Stimulated activated CD4-positive, alpha-beta T cell treated with anti-CD3 and anti-CD28 coated beads, Interleukin-2, amount 100 ng/mL, for 48 hours (primary cell): ENCODE results near the gene PRKN.

Experiments used
- DNase-seq, 2 donors: peaks; one replicate each; pipeline ENCODE4 v3.0.0-alpha.2; 2020

Gene PRKN

GRCh38 chr6:161446296-161446925, 1281.2 kb downstream of the PRKN start:
- DNase-seq = no peak

DNA sequence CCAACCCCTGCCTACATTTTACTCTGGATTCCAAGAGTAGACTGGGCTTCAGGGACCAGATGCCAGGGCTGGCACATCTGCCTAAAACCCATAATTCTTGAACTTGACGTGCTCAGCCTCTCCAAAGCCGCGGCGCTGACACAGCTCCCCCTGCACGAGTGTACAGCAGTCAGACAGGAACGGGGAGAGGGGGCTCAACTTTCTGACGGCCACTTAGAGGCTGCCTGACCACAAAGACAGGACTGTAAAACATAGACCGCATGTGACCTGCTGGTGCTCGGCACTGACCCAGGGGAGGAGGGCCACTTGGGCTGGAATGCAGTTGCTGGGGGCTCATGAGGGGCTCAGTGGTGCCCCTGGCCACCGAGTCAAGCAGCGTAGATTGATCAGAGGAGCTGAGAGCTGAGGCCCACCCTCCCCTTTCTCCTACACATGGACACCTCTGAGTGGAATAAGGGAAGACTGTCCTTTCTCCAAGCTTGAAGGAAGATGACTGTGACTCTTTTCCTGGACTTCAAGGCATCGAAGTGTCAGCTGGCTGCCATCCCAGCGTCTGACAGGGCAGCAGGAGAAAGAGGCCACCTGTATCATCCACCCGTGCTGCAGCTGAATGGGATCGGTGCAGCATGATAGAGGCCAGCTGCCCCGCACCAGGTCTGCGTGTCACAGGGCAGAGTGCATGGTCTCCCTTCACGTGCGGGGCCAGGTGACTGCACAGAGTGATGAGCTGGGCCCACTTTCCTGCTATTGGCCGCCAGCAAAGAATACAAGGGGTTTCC, 1282.4 kb downstream of the PRKN start:
- DNase-seq = no peak

DNA sequence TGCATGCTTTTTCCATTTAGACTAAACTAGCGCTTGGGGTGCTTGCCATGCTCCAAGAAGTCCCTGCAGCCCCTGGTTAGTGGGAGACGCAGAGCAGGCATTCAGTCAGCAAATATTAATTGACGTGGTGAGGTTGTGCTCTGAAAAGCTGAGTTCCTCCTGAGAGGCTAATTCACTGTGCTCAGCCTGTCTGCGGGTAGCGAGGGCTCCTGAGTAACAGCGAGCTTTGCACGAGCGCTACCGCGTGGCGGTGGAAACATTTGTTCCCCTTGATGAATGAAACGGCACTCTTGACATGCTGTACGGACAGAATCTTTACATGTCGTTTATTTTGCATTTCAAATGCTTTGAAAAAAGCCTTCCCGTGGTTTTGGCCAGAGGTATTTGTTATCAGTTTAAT, 1283.1 kb downstream of the PRKN start:
- peak in 1 of 2 donors; percentile 5 for DNase-seq

- DNase-seq = no peak
Measured at GRCh38 chr6:161443848-161444247, 1283.7 kb downstream of the PRKN start.

DNA sequence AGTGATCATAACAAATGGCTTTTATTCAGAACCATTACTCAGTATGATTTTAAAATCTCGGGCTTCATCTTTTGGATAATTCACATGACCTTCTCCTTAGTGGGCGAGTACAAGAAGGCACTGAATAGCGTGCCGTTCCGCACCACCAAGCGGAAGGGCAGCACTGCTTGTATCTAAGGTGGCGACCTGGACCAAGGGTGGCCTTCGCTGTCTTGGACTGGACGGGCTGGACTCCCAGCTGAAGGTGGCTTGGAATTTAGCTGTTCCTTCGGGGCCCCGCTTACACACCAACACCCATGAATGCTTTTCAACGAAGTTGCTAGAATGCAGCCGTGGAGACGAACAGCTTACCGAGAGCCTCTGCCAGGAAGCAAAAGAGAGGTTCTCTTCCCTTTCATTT, 1285.1 kb downstream of the PRKN start:
- no peak for DNase-seq

- DNase-seq = no peak
Measured at GRCh38 chr6:161440299-161440698, 1287.3 kb downstream of the PRKN start.

- DNase-seq = no peak
Measured at GRCh38 chr6:161439093-161439492, 1288.5 kb downstream of the PRKN start.

DNA sequence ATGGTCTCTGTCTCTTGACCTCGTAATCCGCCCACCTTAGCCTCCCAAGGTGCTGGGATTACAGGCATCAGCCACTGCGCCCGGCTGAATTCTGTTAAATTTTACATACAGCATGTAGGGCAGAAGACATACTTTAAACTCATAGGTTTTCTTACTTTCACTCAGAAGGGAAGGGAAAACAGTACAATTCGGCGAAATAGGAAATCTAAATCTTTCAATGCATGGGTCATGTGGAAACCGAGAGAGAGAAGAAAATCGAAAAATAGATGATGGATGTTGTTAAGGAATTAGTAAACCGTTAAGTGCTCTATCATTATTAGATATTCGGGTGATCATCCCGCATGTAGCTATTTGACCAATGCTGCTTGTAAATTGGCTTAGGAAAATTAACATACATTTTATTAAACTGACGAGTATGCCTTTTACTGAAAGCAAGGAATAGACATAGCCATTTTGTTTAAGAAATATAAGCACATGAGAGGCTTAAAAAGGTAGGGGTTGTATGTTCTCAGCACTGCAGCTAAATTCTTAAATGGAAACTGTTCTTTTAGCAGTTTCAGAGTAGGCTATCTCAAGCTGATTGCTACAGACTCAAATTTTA, 1289.0 kb downstream of the PRKN start:
- no peak for DNase-seq

DNA sequence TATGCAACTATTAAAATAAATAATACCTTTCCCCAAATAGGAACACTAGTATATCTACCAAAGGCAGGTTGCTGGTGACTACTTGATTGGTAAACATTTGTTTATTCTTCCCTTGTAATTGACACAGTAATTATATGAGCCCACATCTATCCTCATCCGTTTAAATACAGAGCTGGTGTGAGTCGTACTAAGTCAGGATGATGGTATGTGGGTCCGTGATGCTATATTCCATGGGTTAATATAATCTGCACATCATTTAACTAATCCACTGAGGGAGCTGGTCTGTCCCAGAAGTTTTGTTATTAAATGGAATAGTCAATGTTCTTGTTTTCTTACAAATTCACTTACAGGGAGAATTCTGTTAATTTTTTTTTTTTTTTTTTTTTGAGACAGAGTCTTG, 1289.7 kb downstream of the PRKN start:
- no peak for DNase-seq

DNA sequence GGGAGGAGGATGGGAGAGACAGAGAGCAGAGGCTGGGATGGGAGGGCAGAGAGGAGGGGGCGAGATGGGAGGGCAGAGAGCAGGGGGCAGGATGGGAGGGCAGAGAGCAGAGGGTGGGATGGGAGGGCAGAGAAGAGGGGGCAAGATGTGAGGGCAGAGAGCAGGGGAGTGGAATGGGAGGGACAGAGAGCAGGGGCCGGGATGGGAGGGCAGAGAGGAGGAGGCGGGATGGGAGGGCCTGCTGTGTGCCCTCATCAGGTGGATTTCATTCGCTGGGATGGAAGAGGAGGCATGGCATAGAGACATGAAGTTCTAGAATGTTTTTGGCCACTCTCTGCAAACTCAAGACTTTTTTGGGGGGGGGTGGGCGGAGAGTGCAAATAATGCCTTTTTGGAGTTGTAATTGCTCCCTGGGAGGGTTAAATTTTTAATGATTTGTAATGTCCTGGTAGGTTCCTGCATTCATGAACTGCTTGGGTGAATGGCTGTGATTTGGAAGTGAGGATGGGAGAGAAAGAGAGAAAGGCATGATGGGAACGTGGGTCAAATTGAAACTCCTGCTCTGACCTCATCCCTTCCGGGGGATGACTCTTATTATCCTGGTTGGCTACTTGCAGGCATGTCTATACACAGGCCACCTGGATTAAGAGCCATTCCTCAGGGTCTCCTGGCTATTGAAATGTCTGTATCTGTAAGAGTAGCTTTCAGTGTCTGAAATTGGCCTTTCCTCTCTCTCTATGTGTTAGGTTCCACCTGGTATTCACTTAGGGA, 1291.3 kb downstream of the PRKN start:
- DNase-seq = no peak

DNA sequence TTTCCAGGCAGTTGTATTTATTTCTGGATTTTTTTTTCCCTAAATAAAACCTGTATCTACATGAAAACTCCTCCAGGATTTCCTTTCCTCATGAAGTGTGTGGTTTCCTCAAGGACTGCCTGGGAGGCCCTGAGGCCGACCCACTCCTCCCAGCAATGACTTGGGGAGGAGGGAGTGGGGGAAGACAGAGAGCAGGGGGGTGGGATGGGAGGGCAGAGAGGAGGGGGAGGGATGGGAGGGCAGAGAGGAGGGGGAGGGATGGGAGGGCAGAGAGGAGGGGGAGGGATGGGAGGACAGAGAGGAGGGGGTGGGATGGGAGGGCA, 1291.9 kb downstream of the PRKN start:
- no peak for DNase-seq

DNA sequence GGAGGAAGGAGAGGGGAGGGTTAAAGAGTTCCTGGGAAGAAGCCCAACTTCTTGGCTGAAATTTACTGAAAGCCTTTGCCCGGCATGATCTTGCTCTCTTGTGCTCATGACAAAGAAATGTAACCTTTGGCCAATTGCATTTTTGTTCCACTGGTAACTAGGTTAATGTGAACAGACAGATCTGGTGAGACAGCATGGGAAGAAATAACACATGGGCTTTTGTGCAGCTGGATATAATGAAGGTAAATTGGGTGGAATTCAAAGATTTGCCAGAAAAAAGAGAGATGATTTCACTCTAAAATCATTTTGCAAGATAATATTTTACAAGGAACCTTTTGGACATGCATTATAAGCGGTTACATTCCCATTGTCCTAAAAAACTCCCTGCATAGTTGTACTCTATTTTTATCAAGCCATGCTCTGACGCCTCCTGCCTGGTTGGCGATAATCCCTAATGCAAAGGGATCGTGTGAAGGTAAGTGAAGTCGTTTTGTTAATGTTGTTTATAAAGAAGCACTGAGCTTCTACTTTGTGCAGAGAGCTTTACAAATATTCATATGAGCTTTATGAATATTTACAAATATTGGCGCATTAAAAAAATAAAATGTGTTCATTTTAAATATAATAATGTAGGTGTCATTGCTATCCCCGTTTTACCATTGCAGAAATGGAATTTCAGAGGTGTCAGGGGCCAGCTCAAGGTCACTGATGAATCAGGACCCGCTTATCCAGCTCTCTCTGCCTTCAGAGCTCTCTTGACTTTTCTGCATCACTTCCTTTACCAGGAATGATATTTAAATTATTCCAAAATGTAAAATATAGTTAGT, 1292.4 kb downstream of the PRKN start:
- DNase-seq = no peak

- no peak for DNase-seq
Measured at GRCh38 chr6:161434350-161434749, 1293.2 kb downstream of the PRKN start.

GRCh38 chr6:161432546-161432945, 1295.0 kb downstream of the PRKN start:
- DNase-seq = no peak

DNA sequence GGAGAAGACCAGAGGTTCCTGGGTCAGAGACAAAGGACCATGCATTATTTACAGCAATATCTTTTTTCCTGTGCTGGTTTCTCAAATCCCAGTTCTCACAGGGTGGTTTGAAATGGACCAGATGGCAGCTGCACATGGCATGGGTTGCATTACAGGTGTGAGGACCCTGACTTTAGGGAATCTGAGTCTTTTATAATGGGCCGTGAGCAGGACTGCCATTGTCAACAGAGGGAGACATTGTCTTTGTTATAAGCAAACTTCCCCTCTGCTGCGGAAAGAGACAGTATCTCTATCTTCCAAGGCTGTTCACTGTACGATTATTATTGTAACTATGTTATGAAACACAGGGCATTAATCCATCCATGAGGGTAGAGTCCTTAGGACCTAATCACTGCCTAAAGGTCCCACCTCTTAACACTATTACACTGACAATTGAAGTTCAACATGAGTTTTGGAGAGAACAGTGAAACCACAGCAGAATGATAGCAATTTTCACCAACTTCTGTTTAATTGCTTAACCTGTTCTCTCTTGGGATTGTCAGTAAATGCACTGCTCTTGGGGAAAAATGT, 1297.6 kb downstream of the PRKN start:
- DNase-seq = no peak

DNA sequence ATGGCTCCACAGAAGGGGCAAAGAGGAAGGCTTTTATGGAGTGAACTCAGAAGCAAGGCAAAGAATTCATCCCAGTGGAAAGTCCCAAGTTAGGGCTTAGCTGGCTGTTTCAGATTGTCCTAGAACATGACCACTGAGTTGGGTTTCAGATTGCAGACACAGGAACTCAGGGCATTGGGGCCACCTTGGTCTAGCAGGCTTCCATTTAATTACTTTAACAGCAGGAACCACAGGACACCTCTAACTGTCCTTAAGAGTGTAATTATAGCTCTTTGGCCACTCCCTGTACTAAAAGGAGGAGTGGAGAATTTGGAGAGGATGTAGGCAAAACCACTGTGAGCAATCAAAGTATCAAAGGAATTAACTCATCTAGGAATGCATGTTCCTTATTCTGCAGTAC, 1303.1 kb downstream of the PRKN start:
- no peak for DNase-seq

- no peak for DNase-seq
Measured at GRCh38 chr6:161422710-161423680, 1304.6 kb downstream of the PRKN start.

DNA sequence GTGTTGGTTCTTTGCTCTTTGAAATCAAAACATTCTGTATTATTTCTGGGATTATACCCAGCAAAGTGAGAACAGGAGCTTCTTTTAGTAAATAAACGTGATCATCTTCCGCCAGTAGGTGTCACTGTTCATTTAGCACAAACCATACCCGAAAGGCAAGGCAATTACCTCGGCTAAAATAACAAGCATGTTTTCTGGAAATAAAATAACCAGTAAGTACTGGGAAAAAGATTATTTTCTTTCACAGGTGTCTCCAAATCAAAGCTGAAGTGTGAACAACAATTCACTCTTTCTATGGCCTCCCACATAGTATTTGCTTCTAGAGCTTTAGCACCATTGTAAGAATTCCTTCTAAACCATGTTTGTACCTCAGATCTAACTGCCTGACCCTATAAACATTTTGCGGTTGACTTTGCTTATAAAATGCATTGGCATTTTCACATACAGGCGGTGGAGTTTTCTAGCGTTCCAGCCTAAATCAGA, 1309.1 kb downstream of the PRKN start:
- DNase-seq = peak; percentile 24 to 43

GRCh38 chr6:161417717-161418462, 1309.7 kb downstream of the PRKN start:
- no peak for DNase-seq

- DNase-seq = no peak
Measured at GRCh38 chr6:161415302-161415855, 1312.2 kb downstream of the PRKN start.
